Panc1 (cell line): ENCODE measurements around the gene CTSS. TPM values are rescaled to one million over a fixed set of nuclear protein-coding genes. Genes with fewer than 3 reads are reported as not detected.

Source experiments
- ATAC-seq: fragments of 200-7000 bp; cut with Tn5 transposase; 2 replicates; pipeline ENCODE4 v1.9.1; 2020; ENCODE audit warnings: mild to moderate bottlenecking, moderate library complexity
- BruUV-seq: library from RNA; stranded (reverse); fragments of 400-500 nt; replicated peaks from 2 replicates; lab custom pipeline; 2021; lab: Mats Ljungman, UMichigan
- CTCF ChIA-PET: fragments of 300-600 bp; sonication (Branson Sonifier 250); formaldehyde crosslinking; loops from one replicate; lab custom pipeline; 2022; ENCODE audit warnings: antibody characterized with exemption; lab: Charles Lee
- POLR2A ChIA-PET: fragments of 300-600 bp; sonication (Branson Sonifier 250); formaldehyde crosslinking; loops from one replicate; lab custom pipeline; 2022; ENCODE audit warnings: antibody characterized with exemption; lab: Charles Lee
- DNase-seq: peaks from one replicate; pipeline ENCODE4 v3.0.0-alpha.2; 2010; ENCODE audit warnings: low read depth, low spot score
- H3K27ac ChIP-seq: 2 replicates; pipeline ENCODE4 v1.5.1; 2011; ENCODE audit warnings: mild to moderate bottlenecking, low read length, inconsistent platforms
- H3K27me3 ChIP-seq: fragments of 200-500 bp; sonication (Bioruptor generic); 2 replicates; pipeline ENCODE4 v1.6.0; 2014; ENCODE audit warnings: low read length, inconsistent platforms; ENCODE audit not compliant: control insufficient read depth, insufficient read depth
- H3K36me3 ChIP-seq: fragments of 200-500 bp; sonication (Bioruptor generic); 2 replicates; pipeline ENCODE4 v1.5.1; 2014; ENCODE audit warnings: inconsistent platforms, mild to moderate bottlenecking, low read length, moderate library complexity; ENCODE audit not compliant: control insufficient read depth, insufficient read depth
- H3K4me1 ChIP-seq: 2 replicates; pipeline ENCODE4 v1.5.1; 2011; ENCODE audit warnings: inconsistent platforms, mild to moderate bottlenecking, low read length, moderate library complexity; ENCODE audit not compliant: control insufficient read depth, insufficient read depth
- H3K4me3 ChIP-seq, 2 experiments: 2 replicates each; pipeline ENCODE4 v1.5.1; 2011 to 2012; ENCODE audit warnings: low read depth in 2 of 2, low read length in 2 of 2, mild to moderate bottlenecking in 2 of 2, inconsistent platforms in 1 of 2, moderate library complexity in 1 of 2
- H3K9me3 ChIP-seq: fragments of 200-500 bp; sonication (Bioruptor generic); 2 replicates; pipeline ENCODE4 v1.5.1; 2014; ENCODE audit warnings: low read depth, mild to moderate bottlenecking, inconsistent platforms, low read length, moderate library complexity; ENCODE audit not compliant: control insufficient read depth, insufficient read depth
- CTCF ChIP-seq: fragments of 450-650 bp; IDR thresholded peaks from 2 replicates; pipeline ENCODE4 v1.5.1; 2017; ENCODE audit warnings: mild to moderate bottlenecking
- POLR2AphosphoS5 ChIP-seq: IDR thresholded peaks from 2 replicates; pipeline ENCODE4 v1.6.1; 2012; ENCODE audit warnings: mild to moderate bottlenecking, low read depth, low read length, moderate library complexity
- REST ChIP-seq, 2 experiments: IDR thresholded peaks; 2 replicates each; pipeline ENCODE4 v1.6.1; 2011 to 2012; ENCODE audit warnings: low read depth in 2 of 2, control low read depth in 1 of 2, low read length in 1 of 2, mild to moderate bottlenecking in 1 of 2, moderate library complexity in 1 of 2; ENCODE audit not compliant: insufficient read depth in 1 of 2
- SIN3A ChIP-seq: IDR thresholded peaks from 2 replicates; pipeline ENCODE4 v1.6.1; 2012; ENCODE audit warnings: low read depth, mild to moderate bottlenecking, low read length, moderate library complexity, borderline replicate concordance; ENCODE audit not compliant: insufficient read depth
- TCF7L2 ChIP-seq: IDR thresholded peaks from 2 replicates; pipeline ENCODE4 v1.6.1; 2011; ENCODE audit warnings: mild to moderate bottlenecking, low read depth, low read length, inconsistent platforms
- in situ Hi-C: cut with HindIII; loops from 2 replicates; pipeline ENCODE4 v1.10.0; 2016; ENCODE audit warnings: low sequenced_read_pairs, low pct_unique_long_range_greater_than_20kb
- intact Hi-C: fragments of 100-400 bp; cut with micrococcal nuclease; formaldehyde crosslinking; loops from one replicate; pipeline ENCODE4 v1.10.0; 2022; ENCODE audit not compliant: unreplicated experiment
- total RNA-seq: library from RNA; stranded (reverse); gene quantifications from one replicate; pipeline ENCODE4 v1.2.1, GENCODE V29; 2021; ENCODE audit not compliant: unreplicated experiment

Gene CTSS
- total RNA-seq, 1 experiment from 2014 or later: 5.1 TPM

- ChIA-PET POLR2A (no interaction called here), CTCF (no interaction called here)
- no TSS peak for BruUV-seq
These were observed 70.0 kb downstream of the CTSS start for GRCh38 chr1:150695561-150695960.

GRCh38 chr1:150692720-150693119, 72.9 kb downstream of the CTSS start:
- in situ Hi-C loops: no loop called here
- TF ChIP-seq CTCF (no peak), REST (IDR thresholded peaks at IDR 0.05; ENCODE audit: insufficient read depth in 1 of 2, low read depth in 2 of 2, low read length in 1 of 2) (no peak), SIN3A (no peak)
- Histone ChIP-seq H3K36me3 (peaks cover 19% of the 10 kb centered on the region), H3K27ac (no peak overlapping the region), H3K4me1 (peaks cover 8% of the 10 kb centered on the region; the same call in 1 of the 2 replicates), H3K4me3 (no peak overlapping the region), H3K9me3 (no peaks in the 10 kb centered on the region), H3K27me3 (no peaks in the 10 kb centered on the region)
- BruUV-seq: TSS peak; percentile 3
- ChIA-PET POLR2A (no interaction called here), CTCF (no interaction called here)
- ATAC-seq (no peak), DNase-seq (no peak)
- intact Hi-C loops: no loop called here

More at GRCh38 chr1:150695561-150695960, 70.0 kb downstream of the CTSS start:
- no peak for TF ChIP-seq CTCF
- TF ChIP-seq SIN3A: no peak
- TF ChIP-seq TCF7L2: no peak
- no peak for TF ChIP-seq POLR2AphosphoS5
- no peak for TF ChIP-seq REST (IDR thresholded peaks at IDR 0.05; ENCODE audit: insufficient read depth in 1 of 2, low read depth in 2 of 2, low read length in 1 of 2)
- Histone ChIP-seq H3K4me3 (no peak overlapping the region), H3K36me3 (peaks cover 19% of the 10 kb centered on the region), H3K4me1 (peaks cover 8% of the 10 kb centered on the region; the same call in 1 of the 2 replicates), H3K9me3 (no peaks in the 10 kb centered on the region), H3K27me3 (no peaks in the 10 kb centered on the region), H3K27ac (no peak overlapping the region)
- ATAC-seq (no peak), DNase-seq (no peak)
- in situ Hi-C loops (no loop called here), intact Hi-C loops (no loop called here)
